GM10248 (cell line): ENCODE data around the gene ZNF526.
A peak's percentile ranks its signal among the peaks of the same experiment; 100 is the strongest.

ENCODE experiments used
- CTCF ChIA-PET: fragments of 300-600 bp; sonication (Branson Sonifier 250); formaldehyde crosslinking; extraction: SDS; loops from one replicate; lab custom pipeline; 2021; ENCODE audit warnings: antibody characterized with exemption; lab: Yijun Ruan, JAX
- POLR2A ChIA-PET: fragments of 350-650 bp; sonication (Branson Sonifier 250); formaldehyde crosslinking; extraction: SDS; loops from one replicate; lab custom pipeline; 2020; ENCODE audit warnings: antibody characterized with exemption; lab: Yijun Ruan, JAX
- DNase-seq: peaks from one replicate; pipeline ENCODE4 v3.0.0; 2012; ENCODE audit errors: extremely low spot score
- CTCF ChIP-seq: IDR thresholded peaks from 2 replicates; pipeline ENCODE4 v1.5.1; 2012; ENCODE audit warnings: mild to moderate bottlenecking, low read depth; ENCODE audit errors: extremely low read depth, missing control alignments, control extremely low read depth

The ZNF526 gene

GRCh38 chr19:42219812-42220750, at the start of gene ZNF526:
ZNF526 (plus strand) TSS chr19:42220312; CDS start chr19:42224404, 4,092 bp downstream.
- POLR2A ChIA-PET, result no interaction called here
- peak; percentile 99 for DNase-seq
- CTCF ChIA-PET, result interaction anchor here (1.1 to 1.7 kb wide), 6 partner anchors 10 to 89 kb away, joined by 3 to 5 read pairs (median 4); no protein-coding TSS in a partner anchor
- TF ChIP-seq CTCF, result no peak

GRCh38 chr19:42170715-42171114, 49.4 kb upstream of the ZNF526 start:
- ChIA-PET POLR2A (no interaction called here), CTCF (no interaction called here)
- TF ChIP-seq CTCF, result no peak
- DNase-seq, result no peak

- CTCF ChIA-PET, result interaction anchor here (2.0 kb wide), 1 partner anchor 63 kb away, joined by 7 read pairs; no protein-coding TSS in a partner anchor
- no peak for DNase-seq
- POLR2A ChIA-PET, result no interaction called here
- TF ChIP-seq CTCF, result no peak
Measured at GRCh38 chr19:42172261-42172660, 47.9 kb upstream of the ZNF526 start.

GRCh38 chr19:42173695-42174094, 46.4 kb upstream of the ZNF526 start:
- CTCF ChIA-PET, result no interaction called here
- DNase-seq, result no peak
- TF ChIP-seq CTCF, result no peak
- POLR2A ChIA-PET, result no interaction called here

- DNase-seq, result no peak
- TF ChIP-seq CTCF, result no peak
- ChIA-PET CTCF (no interaction called here), POLR2A (no interaction called here)
Measured at GRCh38 chr19:42174188-42174587, 45.9 kb upstream of the ZNF526 start.

- no peak for TF ChIP-seq CTCF
- POLR2A ChIA-PET, result no interaction called here
- DNase-seq, result no peak
- CTCF ChIA-PET, result interaction anchor here (1.0 to 2.6 kb wide), 5 partner anchors 10 to 225 kb away, joined by 3 to 8 read pairs (median 7); partner anchors contain the start of gene POU2F2
Measured at GRCh38 chr19:42174958-42175734, 45.0 kb upstream of the ZNF526 start.
